ENCODE measurements around the gene NFIB.

NFIB gene

DNA sequence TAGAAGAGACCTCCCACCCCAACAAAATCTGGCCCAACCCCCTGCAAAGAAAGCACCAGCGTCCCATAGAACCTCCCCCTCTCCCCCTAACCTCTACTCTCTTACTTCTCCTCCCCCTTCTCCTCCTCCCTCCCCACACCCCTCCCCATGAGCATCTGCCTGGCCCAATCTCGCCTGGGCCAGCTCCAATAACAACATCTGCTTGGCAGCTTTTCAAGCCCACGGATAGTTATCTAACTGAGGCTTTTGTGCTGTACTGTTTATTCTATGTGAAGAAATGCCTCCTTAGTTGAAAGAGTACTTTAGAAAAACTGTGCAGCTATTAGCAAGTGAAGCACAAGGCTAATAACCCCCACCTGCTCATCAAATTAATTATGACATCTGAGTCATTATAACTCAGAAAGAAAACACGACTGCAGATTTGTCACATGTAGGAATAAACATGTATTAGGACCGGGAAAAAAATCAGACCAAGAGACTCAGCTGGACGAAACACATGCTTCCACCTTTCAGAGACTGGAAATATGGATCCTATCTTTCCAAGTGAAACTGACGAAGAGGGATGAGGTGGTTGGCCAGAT is 42.8 kb downstream of the NFIB start:
- DNase-seq, result no peak

DNA sequence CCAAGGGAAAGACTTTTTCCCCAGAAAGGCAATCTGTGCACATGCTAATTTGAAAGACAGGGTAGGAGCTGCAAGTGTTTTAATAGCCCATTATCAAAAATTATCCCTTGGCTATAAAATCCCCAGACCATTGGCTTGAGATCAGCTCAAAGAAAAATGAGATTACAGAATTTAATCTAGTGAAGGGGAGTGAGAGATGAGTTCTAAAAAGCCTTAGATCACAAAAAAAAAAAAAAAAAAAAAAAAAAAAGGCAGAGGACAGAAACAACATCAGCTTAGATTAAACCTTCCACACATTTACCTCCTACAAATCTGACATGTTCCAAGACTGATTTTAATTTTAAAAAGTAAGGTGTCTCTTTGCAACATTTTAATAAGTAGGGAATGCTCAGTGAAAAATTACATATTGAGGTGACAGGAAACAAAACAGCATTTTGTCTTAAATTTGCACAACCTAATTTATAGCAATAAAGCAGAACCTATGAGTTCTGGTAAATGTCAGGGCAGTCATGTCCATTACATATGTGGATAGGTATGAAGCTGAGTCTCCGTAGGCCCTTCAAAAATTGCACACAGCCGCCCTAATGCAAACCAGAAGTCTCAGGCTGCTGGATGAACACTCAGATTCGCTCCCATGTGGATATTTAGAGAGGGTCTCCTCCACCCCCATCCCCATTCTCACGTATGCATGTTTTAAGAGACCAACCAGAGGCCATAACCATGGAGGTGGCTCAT is 43.4 kb downstream of the NFIB start:
- DNase-seq, result no peak

DNA sequence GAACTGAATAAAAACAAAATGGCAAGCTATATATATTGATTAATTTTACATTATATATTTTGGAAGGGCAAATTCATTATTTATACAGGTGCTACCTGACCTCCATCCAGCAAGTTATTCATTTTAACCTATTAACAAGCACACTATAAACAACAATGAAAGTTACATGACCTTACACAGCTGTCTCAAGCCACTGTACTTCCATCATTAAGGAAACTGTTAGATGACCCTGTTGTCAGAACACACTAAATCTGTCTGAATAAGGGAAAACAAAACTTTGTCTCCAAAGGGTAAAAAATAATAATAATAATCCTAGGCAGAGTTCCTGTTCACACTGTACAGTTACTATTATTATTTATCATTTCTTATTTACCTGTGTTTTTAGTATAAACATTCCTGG is 44.0 kb downstream of the NFIB start:
- no peak for DNase-seq

DNA sequence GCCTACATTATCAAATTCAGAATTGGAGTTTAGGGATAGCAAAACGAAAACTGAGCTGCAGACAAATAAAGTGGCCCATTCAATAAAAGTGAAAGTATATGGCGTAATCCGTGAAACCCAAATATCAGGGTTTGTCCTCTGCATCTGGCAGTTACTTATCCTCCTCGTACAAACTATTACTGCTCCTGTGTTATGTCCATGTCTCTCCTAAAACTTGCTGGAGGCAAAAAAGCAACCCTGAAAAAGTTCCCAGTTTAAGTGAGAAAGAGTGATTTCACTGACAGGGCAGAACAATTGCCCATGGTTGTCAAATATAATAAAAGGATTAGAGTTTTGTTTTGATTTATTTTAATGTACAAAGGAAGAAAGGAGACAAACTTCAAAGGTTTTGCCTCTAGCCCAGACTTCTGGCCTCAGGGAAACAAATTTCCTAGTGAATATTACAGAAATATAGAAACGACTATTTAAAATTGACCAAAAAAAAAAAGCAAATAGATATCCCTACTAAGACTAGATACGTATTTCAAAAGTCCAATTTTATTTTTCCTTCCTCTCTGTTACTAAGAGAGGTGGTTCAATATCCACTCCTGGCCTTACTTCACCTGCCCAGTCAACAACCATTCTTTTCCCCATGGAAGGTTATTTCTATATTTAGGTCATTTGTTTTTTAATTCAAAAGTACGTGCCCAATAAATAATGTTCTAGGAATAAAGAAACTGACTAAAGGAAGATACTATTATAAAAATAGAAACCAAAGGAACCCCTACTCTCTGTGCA is 50.0 kb downstream of the NFIB start:
- DNase-seq, result no peak

DNA sequence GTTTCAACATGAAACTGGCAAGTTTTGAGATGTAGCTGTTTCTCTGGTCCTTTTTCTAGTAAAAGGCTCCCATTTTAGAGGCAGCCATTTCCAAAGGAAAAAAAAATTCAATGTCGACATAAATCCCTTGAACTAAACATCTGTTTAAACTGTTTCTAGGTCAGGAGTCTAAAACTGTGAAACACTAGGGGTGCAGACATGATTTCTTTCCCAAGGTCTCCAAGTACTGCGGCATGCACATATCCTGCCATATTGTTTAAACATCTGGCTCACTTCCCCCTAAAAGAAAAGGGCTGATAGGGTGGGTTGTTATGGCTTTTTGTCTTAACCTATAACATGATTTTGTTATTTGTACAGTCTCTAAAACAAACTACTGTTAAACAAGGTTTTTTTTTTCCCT is 51.1 kb downstream of the NFIB start:
- DNase-seq, result no peak

DNA sequence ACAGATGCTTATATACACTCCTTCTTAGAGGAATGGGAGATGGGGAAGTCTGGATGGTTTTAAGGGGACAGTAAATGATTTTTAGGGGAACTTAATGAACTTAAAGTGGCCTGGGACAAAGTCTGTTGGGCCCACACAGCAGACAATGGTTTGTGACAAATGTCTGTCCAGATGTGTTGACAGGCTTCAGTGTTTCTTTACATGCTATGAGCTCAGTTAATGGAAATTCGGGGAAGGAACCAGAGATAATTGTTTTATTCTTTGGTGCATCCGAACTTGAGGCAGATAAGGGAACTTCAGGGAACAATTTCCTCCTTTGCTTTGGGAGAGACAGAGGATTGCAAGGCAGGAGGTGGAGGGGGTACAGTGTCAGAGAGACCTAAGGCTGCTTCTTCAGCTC is 52.3 kb downstream of the NFIB start:
- no peak for DNase-seq

DNA sequence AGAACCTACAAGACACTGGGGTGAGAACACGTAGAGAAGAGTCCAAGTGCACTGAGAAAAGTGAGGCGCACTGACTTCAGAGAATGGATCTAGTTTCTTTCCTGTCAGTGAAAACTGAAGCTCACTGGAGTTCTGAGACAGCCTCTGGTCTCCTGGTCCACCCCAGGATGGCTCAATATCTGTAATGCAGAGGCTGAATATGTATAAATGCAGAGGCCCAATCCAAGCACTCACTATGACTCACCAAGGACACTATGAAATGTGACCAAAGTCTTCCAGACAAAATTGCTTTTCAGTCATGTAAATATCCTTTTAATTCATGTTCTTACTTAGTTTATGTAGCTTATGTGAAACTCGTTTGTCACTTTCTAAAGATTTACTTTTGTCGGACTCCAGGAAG is 53.8 kb downstream of the NFIB start:
- no peak for DNase-seq

DNA sequence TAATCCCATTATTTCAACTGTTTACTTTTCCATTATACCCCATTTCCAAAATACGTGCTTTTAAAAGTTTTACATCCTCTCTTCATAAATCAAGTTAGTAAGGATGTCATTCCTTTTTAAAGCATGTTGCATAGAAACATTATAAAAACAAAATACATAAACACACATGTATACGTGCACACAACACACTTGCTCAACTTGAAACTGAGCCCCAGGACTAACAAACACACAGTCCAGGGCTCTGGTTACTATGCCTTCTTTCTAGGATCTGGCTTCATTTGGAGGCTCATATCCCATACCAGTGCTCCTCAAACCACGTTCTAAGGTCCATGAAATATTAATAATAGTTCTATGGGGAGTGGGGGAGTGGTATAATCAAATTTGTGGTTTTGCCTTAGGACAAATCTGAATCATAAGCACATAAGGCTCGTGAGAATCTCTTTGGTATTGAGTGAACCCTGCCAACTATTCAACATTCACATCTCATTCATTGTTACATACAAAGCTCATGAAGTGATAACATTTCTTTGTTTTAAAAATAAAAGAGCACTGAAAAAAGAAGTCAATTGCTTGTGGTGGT is 55.2 kb downstream of the NFIB start:
- DNase-seq, result no peak

DNA sequence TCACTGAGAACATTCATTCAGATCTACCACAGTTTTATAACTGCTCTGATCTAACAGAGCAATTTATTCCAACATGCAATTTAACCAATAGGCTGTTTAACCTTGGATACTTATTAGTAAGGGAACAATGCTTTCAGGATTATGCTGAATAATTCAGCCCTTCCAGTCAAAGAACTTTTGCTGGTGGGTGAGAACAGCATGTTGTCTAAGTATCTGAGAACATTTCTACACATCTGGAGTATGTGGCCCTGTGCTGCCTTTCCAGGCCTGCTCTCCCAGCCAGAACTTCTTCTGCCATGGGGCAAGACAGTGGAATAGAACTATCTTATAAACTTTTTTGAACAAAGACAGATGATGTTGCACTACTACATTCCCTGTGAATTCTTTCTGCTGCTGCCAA is 55.8 kb downstream of the NFIB start:
- no peak for DNase-seq

DNA sequence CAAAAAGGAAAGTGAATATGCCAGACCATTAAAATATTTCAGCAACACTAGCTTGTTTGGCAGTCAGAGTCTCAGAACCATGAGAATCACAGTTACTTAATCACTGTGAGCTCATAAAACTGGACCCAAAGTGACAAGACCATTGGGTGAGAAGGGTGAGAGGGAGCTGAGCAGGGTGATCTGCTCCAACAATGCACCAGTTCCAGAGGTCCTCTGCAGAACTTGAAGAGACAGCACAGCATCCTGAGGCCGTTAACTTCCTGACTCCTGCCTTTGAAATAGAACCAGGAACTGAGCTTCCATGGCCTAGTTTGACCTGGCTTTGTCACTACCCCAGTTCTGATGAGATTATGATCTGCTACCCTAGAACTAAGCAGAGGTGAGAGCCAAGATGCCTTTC is 57.4 kb downstream of the NFIB start:
- no peak for DNase-seq

DNA sequence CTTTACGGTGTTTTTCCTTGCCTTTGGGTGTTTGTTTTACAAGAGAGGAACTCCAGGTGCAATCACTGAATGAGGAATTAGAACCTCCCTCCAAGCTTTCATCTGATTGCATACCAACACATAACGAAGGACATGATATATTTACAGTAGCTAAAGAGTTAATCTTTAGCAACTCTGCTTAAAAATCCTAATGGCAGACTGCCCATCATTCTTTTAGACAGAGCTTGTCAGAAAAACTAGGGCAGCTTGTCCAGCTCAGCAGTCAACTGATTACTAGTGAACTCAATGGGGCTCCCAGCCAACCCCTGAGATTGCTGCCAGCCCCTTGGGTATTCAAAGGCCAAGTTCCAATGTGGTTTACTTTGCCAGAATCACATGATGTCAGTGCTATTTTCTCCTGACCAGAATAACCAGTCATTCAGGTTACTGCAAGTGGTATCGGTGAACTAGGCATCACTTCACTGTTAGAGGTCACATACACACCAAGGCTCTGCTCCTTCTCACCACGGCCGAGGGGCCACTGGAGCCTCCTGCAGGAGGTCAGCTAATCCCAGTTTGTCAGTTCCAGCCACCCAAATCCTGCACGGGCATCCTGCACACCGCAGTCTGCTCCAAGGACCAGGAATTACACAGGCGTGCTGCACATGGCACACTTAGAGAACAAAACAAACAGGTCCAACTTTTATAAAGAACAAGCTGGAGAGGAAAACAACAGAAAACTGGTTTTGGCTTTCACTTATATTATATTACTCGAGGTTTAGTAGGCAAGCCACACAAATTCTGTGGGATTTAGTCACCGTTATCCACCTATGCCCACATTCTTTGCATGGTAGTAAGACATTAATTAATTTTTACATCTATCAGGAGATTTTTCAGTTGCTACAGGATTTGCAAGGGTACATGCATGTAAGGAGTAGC is 62.5 kb downstream of the NFIB start:
- no peak for DNase-seq

DNA sequence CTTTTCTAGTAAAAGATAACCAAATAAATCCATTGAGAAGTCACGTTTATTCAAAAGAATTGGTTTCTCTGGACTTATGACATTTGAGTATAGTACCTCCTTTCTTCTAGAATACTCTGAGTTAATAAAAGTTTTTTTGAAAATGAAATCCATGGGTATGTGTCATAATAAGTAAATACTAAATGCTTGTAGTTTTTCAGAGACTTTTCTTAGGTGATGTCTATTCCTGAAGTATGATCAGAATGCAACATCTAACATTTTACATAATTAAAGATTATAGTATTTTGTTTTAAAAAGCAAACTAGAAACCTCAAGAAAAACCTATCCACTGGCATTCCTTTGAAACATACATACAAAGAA is 63.2 kb downstream of the NFIB start:
- DNase-seq, result no peak

DNA sequence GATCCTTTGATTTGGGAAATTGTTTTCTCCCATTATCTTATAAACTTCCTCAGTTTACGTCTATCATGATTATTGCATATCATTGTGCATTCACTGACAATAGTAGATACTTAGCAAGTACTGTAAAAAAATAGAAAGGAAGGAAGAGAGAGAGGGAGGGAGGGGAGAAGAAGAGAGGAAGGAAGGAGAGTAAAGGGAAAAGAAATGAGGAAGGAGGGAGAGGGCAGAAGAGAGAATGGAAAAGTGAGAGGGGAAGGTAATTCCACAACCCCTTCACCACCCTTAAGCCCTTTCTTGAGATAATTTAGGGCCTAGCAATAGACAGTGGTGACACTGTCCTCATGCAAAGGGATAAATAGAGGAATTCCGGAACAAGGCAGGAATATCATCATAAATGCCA is 64.4 kb downstream of the NFIB start:
- no peak for DNase-seq

DNA sequence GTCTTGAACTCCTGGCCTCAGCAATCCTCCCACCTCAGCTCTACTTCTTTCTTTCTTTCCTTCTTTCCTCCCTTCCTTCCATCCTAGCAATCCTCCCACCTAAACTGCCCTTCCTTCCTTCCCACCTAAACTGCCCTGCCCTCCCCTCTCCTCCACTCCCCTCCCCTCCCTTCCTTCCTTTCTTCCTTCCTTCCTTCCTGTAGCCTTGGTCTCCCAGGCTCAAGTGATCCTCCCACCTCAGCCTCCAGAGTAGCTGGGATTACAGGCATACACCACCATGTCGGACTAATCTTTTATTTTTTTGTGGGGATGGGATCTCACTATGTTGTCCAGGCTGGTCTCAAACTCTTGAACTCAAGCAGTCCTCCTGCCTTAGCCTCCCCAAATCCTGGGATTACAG is 65.8 kb downstream of the NFIB start:
- DNase-seq, result no peak

DNA sequence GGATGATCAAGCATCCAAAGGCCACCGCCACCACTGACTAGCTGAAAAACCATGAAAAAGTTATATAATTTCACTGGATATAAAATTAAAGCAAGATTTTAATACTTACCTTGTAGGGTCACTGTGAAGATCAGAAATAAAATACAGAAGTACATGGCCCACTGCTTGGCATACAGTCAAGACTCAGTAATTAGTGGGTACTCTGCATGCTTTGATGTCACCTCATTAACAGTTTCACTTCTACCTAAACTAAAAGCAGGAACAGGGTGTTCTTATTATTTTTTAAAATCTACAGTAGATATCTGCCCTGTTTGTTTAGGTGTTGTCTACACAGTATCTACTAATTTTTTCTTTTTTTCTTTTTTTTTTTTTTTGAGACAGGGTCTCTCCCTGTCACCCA is 66.4 kb downstream of the NFIB start:
- DNase-seq, result no peak

DNA sequence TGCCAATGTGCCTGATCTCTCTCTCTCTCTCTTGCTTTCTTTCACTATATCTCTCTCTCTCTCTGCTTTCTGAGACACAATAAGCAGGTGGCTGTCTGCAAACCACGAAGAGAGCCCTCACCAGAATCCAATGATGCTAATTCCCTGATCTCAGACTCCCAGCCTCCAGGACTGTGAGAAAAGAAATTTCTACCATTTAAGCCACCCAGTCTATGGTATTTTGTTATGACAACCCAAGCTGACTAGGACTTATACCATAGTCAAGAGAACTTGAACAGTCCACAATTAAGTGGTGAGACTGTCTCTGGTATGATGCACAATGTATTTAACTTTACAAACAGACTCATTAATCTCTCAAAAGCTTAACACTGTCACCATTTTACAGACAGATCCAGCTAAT is 67.0 kb downstream of the NFIB start:
- no peak for DNase-seq

DNA sequence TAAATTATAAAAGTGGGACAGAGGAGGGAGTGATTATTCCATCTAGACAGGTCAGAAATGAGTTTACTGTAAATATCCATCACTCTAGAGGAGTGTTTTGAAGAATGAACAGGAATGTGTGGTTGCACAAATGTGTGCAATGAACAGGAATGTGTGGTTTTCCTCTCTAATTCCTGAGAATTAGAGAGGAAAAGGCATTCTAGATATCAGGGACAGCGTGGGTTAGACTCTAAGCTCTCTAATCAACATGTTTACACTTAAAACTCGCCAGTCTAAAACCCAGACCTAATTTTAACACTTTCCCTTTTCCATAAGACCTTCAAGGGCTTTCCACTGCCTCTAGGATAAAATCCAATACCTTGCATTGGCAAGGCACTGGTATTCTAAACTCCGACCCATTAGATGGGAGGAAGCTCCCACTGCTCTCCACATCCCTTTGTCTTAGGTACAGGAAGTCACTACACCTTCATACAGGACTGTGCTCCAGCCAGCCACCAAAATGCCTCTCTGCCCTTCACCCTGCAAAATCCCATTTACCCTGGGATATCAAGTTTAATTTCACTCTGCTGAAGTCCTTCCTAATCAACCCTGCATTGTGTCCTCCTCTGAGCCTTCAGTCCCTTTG is 67.9 kb downstream of the NFIB start:
- DNase-seq, result no peak

DNA sequence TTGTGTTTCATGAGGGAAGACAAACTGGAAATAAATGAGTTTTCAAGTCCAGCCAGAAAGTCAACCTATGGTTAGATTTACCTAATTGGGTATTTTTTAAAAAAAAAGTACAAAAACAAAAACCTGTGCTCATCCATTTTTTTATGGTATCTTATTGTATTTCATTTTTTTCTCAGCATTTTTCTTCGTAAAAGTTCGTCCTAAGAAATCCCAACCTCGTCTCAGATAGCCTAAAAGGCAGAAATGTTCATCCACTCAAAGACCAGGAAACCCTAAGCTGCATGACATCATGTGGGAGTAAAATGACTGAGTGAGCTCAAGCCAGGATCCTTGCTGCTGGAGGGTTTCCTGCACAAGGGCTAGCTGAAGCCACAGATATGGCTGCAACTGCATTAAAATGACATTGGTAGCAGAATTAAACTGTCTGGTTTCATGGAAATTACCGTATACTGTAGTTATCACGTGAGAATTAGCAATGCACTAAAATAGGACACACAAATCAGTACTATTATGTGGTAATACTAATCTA is 70.4 kb downstream of the NFIB start:
- DNase-seq, result no peak

DNA sequence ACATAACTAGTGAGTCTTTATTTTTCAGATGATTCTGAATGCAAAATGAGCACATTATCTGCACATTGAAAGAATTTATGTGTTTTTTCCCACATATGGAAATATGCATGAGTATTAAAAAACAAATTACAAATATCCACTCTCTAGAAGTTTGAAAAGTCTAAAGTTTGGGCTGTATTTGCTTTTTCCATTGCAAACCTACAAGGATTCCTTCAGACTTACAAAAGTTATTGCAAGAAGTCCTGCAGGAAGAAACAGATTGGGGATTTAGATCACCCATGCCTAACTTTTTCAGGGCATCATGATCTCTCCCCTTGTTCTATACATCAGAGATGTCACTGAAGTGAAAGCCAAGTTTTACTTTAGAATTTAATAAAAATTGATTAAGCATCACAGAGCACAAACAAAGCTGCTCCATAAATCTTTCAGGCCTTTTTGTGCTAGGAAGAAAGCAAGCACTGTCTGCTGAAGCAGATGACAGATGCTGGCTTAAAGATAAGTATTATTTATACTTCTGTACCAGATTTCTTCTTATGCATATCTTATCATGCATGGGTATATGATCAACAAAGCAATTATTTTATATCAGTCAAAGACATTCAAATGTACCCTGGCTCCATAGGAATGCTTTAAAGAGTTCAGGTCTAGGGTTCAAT is 71.7 kb downstream of the NFIB start:
- no peak for DNase-seq

DNA sequence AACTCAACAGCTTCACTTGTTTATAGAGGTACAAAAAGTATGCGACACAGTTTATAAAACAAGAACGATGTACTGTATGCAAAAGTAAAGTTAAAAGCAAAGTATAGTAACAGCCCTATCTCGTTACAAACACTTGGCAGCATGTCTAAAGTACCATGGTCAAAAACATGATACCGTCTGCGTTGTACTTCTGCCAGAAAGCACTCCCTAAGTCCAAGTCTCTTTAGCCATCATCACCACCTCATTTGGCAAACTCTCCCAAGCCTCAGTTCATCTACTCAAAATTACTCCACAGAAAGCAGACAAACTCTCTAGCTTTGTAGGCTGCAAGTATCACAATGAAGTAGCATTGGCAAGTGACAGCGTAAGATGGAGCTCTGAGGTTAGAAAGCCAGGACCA is 73.4 kb downstream of the NFIB start:
- DNase-seq, result no peak

DNA sequence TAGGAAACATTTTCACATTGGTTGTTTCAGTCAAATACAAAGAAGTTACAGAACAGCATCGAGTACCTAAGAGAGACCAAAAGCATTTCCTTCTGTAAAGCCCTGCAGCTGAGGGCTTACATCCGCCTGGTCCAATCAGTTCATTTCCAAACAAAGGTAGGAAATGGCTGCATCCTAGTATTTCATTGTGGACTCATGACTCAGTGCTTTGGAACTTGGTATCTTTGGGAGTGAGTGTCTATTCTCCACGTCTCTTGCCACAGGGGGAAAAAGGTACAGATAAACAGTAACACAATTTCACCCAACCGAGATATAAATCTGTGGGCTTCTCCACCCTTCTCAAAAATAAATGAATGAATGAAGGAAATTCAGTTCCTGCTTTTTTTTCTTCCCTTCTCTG is 75.4 kb downstream of the NFIB start:
- DNase-seq, result no peak

DNA sequence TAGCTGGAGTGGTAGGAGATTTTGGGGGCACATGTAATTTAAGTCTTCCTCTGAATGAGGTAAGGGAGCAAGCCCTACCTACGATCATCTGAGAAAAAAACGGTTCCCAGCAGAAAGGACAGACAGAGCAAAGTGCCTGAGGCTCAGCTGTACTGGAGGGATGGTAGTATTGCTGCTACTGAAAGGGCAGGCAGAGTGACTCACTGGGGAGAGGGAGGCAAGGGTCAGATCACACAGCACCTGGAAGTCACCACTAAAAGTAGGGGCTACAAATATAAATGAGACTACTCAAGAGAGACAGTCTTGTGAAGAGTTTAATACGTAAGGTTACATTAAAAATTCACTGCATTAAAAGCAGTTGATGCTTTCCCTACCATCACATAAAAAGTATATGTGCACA is 75.9 kb downstream of the NFIB start:
- no peak for DNase-seq

Measured in activated CD4-positive, alpha-beta T cell treated with anti-CD3 and anti-CD28 coated beads, Interleukin-10, Interleukin-2, amounts not matched to agents 100 ng/mL and 50 ng/mL, durations not matched to agents 16 hours and 8 hours (primary cell).